RPMI8226 (cell line): Measurements from ENCODE around the gene PRUNE1.

Source experiments
- DNase-seq: peaks from one replicate; pipeline ENCODE4 v3.0.0-alpha.2; 2015

Gene PRUNE1

DNA sequence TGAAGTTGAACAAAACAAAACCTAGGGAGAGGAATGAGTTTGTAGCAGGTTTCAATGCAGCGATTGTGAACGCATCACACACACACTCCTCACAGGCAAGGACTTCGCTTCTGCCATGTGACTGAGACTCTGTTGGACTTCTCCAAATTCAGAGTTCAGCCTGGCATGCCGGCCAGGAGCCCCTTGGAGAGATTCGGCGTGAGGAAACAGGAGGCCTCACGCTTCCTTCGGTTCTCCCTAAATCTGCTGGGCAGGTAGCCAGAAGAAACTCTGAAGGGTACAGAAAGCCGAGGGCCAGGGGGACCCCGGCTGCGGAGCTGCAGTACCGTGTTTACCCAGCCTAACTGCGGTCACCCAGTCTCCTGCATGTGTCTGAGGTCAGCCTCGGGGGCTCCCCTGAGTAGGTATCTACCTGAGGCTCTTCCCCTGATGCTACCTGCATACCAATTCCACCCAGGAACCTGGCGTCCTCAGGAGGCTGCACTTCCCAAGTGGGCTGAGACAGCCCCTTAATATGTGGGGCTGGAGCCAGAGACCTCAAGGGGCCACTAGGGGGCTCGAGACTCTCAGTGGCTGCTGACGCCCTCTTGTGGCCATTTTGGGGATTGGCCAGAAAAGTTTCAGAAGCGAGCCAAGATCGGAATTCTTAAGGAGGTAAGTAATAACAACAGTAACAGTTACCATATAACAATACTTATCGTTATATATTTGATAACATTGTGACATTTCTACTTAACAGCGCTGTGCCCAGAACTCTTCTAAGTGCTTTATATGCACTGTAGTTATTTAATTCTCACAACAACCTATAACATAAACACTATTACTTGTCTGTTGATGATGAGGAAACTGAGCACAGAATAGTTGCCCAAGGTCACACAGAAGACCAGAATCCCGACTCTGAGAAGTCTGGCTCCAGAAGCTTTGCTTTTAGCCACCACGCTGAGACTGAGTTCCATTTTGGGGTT, 28.9 kb upstream of the PRUNE1 start:
- peak; percentile 95 for DNase-seq

DNA sequence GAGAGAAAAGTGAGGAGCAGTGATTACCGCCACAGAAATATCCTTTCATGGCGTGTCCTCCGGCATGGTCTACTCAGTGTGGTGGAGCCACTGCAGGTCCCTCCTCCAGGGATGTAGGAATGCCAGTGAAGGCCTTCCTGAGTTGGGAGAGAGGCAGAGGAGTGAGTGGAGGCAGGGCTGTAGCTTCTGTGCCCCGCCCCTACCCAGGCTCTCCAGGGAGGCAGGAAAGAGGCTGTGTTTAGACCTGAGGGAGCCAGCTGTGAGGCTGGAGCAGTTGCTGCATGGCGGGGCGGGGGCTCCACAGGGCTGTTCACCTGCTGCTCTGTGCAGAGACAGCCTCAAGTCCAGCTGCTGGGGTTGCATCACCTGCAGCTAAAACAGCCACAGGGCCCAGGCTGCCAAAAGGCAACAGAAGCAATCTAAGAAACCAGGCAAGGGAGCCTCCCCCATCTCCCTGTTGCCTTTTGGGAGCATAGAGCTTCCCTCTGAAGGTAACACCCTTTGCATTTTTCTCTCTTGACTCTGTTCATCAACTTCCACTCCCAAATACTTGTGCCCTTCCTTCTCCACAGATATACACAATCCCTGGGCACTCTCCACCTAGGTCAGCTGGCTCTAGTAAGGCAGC, 27.0 kb upstream of the PRUNE1 start:
- peak; percentile 88 for DNase-seq

DNA sequence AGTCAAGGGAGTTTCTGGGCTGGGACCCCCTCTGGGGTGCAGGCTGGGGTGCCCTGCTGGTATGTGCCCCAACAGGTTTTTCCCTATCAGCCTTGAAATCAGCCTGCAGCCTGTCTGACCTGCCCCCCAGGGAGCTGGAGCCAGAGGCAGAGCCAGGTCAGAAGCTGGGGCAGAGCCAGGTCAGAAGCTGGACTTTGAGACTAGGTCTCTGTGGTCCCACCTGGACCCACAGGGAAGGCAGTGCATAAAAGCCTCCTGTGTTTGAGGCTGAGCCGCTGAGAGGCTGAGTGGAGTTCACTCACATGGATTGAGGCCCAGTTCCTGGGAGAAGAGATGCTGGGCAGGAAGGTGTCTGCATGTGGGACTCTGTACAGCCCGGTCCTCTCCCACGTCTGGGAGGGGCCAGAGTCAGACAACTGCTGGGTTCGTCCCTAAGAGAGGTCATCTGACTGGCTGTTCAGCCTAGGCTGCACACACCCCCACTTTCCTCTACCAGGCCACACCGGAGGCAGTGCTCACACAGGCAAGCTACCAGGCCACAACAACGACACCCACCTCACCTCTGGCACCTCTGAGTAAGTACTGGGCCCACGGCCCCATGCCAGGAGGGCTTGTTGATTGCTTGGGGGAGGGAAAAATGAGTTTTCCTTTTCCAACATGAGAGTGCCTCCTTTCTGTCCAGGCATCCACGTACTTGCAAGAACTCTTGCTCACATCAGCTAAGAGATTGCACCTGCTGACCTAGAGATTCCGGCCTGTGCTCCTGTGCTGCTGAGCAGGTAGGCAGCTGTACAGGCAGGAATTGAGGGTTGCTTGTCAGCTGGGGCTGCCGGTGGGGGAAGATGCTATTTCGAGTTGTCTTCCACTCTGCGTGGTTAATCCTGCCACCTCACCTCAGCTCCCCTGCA, 26.2 kb upstream of the PRUNE1 start, which contains the start of gene ANXA9:
Gene ANXA9 (plus strand): TSS at position 488 of the 908 bp plus-strand sequence. CDS start 814 bp downstream, outside the sequence.
- DNase-seq: no peak

DNA sequence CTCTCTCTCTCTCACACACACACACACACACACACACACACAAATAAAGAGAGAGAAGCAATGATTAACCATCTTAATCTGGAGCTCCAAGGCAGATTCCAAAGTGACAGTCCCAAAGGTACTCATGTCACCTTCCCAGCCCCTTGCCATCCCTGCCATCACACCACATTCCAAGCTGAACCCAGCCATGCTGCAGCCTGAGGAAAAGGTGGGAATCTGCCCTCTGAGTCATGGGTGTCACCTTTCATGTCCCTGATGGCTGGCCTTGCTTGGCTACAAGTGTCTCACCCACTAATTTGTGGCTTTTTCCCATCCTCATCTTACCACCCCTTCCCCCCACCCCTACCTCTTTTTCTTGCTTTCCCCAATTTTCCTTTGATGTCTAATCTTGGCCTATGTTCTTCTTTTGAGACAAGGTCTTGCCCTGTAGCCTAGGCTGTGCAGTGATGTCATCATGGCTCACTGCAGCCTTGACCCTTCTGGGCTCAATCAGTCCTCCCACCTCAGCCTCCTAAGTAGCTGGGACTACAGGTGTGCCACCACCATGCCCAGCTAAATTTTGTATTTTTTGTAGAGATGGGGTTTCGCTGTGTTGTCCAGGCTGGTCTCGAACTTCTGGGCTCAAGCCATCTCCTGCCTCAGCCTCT, 22.9 kb upstream of the PRUNE1 start:
- no peak for DNase-seq

DNA sequence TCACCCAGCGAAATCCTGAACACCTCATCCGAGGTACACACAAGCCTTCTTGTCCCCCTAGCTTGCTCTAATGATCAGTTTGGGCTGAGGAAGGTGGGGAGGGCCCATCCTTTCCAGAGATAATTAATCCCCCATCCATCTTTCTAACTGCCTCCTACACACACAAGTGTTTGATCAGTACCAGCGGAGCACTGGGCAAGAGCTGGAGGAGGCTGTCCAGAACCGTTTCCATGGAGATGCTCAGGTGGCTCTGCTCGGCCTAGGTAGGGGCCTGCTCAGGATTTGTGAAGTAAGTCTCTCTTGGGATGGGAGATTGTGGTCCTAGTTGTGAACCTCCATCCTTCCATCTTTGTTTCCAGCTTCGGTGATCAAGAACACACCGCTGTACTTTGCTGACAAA, 20.3 kb upstream of the PRUNE1 start:
- no peak for DNase-seq

DNA sequence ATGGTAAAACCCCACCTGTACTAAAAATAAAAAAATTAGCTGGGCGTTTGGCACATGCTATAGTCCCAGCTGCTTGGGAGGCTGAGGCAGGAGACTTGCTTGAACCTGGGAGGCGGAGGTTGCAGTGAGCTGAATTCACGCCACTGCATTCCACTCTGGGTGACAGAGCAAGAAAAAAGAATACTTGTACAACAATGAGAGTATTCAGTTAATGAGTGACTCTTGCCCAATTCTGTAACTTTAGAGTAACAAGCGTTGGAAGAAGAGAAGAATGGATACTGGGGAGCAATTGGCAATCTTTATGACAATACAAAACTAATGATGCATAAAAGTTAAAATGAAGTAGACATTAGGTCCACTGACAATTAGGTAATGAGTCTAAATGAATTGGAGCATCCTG, 15.6 kb upstream of the PRUNE1 start:
- no peak for DNase-seq

DNA sequence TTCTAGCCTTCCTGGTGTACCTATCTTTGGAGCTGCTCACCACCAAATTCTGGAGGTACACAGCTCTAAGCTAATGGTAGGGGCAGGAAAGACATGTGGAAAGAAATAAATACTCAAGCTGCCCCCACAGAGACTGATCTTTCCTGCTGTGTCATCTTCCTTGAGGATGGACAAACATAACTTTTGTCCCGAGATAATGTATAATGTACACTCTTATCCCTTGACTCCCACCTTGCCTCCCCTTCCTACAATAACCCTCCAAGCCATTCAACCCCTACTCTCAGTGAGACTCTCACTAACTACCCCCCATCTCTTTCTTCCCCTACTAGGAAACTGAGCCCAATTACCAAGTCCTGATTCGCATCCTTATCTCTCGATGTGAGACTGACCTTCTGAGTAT, 14.0 kb upstream of the PRUNE1 start:
- DNase-seq: no peak

DNA sequence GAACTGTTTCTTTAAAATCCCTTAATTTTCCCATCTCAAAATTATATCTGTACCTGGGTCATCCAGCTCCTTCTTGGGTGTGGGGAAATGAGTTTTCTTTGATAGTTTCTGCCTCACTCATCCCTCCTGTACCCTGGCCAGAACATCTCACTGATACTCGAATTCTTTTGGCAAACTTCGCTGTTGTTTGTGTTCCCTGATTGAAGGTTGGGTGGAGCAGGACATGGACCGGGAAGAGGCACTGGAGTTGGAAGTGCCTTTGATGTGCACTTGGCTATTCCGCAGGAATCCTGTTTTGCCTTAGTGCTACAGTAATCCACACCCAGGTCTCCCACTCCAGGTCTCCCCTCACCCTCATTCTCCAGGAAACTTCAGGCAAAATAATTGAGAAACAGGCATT, 12.8 kb upstream of the PRUNE1 start:
- DNase-seq: no peak

DNA sequence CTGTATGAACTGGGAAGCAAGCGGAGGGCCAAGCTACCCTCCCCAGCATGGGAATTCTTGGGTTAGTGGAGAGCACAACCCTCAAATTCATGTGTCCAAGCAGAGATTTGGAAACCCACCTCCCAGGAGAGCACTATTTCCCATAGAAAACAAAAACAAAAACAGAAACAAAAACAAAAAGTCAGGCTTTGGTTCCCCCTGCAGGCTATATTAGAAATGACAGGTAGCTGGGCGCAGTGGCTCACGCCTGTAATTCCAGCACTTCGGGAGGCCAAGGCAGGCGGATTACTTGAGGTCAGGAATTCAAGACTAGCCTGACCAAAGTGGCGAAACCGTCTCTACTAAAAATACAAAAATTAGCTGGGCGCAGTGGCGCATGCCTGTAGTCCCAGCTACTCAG, 12.4 kb upstream of the PRUNE1 start:
- DNase-seq: no peak

DNA sequence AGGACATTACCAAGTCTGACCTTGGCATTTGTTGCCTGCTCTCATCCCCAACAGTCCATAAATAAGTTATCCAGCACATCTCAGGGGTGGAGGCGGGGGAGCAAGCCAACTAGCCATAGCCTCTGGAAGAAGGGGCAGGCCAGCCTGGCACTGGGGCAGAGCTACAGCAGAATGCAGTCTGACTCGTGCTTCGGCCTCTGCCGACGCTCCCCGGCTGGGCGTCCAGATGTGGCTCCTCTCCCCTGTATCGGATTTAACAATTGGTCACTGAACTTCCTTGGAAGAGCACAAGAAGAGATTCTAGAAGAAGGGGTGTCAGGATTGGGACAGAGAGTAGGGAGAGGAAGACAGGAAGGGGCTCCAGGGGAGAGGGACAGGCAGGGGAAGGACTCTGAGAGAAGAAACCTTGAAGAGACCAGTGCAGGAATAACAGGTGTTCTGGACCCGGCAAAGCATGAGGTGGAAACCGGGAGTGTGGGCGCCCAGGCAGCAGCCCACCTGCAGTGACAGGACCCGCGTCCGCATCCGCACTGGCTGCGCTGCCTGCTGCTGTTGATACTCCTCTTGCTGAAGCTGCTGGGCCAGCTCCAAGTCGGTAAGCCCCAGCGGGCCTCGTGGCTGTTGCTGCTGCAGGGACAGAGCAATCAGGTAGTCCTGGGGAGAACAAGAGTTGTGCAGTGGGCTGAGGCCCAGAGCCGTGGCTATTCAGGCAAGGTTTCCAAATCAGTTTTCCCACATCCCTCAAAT, 10.9 kb upstream of the PRUNE1 start:
- no peak for DNase-seq

DNA sequence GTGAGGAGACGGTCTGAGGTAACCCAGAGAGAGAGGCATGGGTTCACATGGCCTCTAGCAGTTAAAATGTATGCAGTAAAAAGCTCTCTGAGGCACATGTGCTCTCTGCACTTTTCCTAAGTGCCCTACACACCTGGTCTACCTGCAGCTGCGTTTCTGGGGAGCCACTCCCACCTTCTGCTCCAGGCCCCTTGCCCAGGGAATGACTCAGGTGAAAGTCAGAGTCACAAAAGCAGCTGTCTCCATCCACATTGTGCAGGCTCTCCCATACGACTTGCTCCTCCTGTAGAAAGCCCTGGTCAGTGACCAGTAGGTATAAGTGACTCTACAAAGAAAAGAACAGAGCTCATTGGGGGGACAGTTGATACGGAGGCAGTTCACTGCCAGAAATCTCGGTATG, 10.3 kb upstream of the PRUNE1 start:
- DNase-seq: no peak

DNA sequence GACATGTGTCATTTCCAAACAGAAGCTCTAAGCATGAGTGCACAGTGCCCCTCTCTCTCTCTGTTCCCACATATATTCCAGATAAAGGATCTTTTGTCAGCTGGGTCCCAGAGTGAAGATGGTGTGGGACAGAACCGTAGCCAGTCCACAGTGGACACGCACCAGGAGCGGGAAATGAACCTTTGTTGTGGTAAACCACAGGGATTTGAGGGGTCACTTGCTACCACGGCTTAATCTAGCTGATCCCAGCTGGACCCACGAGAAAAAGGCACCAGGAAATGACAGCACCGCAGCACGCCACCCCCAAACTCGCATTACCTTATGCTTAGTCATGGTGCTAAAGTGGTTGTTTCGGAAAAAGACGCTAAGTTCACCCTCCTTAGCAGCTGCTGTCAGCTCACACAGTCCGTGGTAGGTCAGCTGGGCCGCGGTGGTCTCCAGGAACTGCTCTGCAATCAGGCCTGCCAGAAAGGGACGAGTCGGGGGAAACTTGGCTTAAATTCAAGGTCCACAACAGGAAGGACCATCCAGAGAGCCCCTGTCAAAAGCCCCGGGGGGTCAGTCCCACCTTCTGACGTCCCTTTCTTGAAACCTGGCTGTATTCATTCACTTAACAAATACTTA, 9.1 kb upstream of the PRUNE1 start:
- no peak for DNase-seq

DNA sequence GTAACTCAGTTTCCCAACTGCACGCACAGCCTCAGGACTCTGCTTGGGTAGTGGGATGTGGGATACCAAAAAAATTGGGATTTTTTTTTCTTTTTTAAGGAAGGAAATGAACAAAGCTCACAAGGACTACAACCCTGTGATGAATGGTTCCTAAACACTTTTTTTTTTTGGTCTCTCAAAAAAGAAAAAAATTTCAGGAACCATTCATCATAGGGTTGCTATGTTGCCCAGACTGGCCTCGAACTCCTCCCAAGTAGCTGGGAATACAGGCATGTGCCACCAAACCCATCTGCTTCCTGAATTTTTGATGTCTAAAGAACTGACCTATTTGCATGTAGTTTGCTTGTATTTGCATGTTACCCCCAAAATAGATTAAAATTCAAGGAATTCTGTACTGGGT, 8.3 kb upstream of the PRUNE1 start:
- no peak for DNase-seq

DNA sequence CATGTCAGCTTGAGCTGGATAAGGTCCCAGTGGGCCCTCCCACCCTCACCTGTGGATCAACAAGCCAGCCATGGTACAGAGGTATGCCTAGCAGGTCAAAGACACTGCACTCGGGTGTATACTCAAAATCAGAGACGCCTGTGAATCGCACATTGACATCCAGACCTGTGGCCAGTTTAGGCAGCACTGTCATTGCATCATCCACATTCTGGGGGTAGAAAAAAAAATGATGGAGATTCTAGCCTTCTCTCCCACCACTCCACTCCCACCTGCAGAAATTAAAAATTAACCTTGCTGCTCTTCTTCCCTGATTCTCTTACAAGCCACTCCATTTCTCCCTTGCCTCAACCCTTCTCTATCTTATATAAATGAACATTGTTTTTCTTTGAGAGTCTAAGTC, 7.8 kb upstream of the PRUNE1 start:
- no peak for DNase-seq

DNA sequence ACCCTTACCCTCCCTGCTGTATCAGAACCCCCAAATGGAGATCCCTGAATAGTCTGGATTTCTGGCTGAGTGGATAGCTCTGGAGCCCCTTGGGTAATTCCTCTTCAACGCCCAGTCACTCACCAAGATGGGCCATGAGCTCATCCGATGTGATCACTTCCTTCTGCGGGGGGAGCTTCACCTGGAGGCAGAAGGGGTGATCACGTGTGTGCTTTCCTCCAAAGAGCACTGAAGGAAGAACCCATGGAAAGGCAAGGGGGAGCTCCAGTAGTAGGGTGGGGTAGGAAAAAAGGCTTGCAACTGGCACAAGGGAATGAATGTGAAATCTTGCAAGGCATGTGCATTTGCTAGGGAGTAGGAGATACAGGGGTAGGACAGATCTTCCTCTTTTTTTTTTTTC, 6.6 kb upstream of the PRUNE1 start:
- no peak for DNase-seq

DNA sequence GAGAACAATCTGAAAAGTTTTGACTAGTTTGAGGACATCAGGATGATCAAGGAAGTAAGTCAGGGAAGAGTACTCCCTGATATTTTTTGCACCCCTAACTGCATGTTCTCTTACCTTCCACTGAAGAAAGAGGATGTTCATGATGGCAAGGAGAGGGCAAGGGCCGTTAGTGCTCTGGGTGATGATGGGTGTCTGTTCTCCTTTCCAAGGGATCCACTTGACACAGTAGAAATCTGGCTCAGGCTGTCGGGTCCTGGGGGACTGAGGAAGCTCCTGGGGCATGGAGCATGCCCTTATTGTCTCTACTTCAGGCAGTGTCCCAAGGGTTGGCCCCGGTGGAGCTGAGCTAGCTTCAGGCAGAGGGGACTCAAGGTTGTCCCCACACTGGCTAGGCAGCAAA, 6.2 kb upstream of the PRUNE1 start:
- DNase-seq: no peak

DNA sequence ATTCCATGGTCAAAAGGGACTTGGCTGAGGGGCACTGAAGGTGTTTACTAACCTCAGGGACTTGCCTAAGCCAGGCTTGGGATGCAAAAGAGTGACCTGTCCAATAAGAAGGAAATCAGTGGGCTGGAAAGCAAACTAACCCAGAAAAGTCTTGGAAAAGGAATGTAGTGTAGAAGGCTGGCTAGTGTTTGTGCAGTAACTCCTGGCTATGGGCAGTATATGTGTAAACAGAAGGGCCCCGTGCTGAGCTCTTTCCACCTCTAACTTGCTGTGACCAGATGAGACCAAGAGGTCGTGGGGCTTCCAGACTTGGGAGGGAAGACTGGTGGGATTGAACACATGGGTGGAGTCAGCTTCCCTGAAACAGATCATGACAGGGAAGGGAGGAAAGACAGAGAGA, 5.6 kb upstream of the PRUNE1 start:
- DNase-seq: no peak

DNA sequence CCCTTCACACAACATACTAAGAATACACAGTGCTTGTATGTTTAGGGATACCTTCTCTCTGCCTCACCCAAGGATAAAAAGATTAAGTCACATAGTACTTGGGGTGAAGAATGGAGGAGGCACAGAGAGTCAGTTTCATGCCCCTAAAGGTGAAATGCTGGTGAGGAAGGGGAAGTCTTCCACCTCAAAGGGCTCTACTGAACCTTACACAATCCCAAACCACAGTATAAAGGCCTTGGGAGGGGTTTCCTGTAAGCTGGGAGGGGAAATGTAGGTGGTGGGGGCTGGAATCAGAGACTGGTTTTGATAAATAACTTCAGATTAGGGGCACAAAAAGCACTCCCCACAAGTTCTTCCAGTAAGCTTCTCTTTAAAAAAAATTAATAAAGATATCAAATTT, 5.1 kb upstream of the PRUNE1 start:
- no peak for DNase-seq

DNA sequence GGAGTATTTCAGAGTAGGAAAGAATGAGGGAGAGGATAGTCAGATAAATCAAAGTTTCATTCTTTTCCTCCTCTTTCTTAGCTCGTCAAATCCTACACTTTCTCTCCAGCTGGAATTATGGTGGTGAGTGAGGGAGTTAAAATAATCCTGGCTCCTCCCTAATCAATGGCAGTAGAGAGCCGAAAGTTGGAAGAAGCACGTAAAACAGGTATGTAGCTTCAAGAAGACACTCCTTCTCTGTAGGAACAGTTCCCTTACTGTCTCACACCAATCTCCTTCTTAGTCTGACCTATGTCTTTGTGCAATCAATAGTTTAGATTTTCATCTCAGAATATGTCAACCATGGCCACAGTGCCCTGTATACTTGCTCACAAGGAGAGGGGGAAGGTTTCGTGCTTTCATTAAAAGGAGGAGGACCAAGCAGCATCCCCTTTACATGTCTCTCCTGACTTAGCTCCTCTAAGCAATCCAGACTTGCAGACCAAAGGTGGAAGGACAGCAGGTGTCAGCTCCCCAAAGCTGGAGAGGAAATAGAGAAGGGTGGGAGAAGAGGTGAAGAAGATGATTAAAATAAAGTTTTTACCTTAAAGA, 2.4 kb upstream of the PRUNE1 start:
- peak; percentile 41 for DNase-seq

DNA sequence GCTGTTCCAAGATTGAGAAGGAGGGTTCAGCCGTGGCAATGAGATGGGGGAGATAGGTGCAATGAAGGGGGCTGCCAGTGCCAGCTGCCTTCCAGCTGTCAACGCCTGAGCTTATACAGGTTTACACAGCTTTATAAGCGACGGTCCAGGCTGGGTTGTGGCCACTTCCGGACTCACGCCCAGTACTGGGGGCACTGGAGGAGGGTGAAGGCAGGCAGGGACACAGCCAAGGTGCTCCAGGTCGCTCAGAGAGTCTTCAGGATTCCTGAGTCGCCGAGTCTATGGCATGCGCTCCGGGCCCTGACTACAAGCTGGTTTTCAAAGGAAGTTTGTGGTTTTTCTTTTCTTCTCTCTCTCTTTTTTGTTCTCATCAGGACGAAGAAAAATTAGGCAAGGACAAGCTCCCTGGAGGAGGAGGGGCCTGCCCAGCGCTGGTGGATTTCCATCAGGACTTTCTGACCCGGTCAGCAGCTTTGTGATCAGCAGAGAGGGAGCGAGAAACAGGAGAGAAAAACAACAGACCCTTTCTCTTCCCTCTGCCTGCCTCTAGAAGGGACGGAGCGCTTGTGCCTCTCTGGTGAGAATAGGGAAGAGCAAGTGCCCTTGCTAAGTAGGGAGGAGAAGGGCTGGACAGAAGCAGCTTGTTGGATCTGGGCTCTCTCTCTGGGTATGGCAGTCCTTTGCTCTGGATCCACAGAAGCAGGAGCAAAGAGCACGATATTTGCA, 1.8 kb upstream of the PRUNE1 start, which contains the start of gene MINDY1:
Gene MINDY1 (minus strand): TSS at position 576 of the 726 bp plus-strand sequence. CDS start 4,285 bp downstream, outside the sequence.
- DNase-seq: peak; percentile 91
